OCI-LY3 (cell line): ENCODE data around the gene BHLHE23.

Source experiments
- EZH2phosphoT487 ChIP-seq: fragments of 200-600 bp; shearing (Covaris generic); IDR thresholded peaks from 2 replicates; pipeline ENCODE4 v1.6.1; 2018; ENCODE audit warnings: antibody characterized with exemption, mixed run types, low read depth
- TF ChIP-seq, protein P1 (sequence below): fragments of 200-600, 300-600 bp; sonication (generic); IDR thresholded peaks from 2 replicates; pipeline ENCODE4 v1.5.1; 2014; ENCODE audit warnings: antibody characterized with exemption, low read length, low read depth

DNA sequence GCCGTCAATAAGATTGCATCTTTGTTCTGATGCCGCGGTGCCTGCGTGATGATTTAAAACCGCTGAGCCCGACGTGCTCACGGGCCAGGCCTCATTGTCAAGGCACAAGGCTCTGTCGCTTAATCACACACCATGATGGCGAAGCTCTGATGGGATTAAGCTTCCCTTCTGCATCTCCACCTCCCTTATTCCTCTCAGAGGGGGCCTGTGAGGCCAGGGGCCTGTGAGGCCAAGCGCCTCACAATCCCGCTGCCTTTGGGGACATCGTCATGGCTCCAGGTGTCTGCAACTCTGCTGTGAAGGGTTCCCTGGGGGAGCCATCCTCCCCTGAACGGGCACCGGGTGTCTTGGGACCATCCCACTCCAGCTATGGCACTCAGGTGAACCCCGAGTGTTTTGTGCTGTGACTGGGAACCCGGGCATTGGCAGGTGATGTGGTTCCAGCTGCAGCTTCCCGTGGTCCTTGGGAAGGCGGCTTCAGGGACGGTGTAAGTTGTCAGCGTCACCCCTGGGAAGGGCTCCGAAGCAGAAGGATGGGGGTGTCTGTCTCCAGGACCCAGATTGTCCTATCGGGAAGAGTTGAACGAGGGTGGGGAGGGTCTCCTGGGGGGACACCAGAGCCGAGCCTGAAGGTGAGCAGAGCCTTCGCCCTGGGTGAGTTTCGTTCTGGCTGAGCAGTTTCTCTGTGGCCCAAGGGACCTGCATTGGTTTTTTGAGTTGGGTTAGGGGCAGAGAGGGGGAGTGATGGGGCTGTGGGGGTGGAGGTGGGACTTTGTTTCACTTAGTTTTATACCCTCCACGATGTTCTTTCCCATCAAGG lies 18.0 kb upstream of the BHLHE23 start:
- TF ChIP-seq, protein P1, sequence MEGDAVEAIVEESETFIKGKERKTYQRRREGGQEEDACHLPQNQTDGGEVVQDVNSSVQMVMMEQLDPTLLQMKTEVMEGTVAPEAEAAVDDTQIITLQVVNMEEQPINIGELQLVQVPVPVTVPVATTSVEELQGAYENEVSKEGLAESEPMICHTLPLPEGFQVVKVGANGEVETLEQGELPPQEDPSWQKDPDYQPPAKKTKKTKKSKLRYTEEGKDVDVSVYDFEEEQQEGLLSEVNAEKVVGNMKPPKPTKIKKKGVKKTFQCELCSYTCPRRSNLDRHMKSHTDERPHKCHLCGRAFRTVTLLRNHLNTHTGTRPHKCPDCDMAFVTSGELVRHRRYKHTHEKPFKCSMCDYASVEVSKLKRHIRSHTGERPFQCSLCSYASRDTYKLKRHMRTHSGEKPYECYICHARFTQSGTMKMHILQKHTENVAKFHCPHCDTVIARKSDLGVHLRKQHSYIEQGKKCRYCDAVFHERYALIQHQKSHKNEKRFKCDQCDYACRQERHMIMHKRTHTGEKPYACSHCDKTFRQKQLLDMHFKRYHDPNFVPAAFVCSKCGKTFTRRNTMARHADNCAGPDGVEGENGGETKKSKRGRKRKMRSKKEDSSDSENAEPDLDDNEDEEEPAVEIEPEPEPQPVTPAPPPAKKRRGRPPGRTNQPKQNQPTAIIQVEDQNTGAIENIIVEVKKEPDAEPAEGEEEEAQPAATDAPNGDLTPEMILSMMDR = no peak
- TF ChIP-seq EZH2phosphoT487 = no peak
